Daoy (cell line): ENCODE data around the gene RFX1. TPM values are rescaled to one million over a fixed set of nuclear protein-coding genes. Genes with fewer than 3 reads are reported as not detected.
"Not testable (repeated sequence)": the region's sequence is repeated elsewhere in the genome, so short reads cannot be mapped to it uniquely, and the experiment has no call there.

Experiments
- DNase-seq: peaks from one replicate; pipeline ENCODE4 v3.0.0-alpha.2; 2015; ENCODE audit warnings: low read depth
- total RNA-seq: library from RNA; depleted of rRNA; stranded (reverse); fragments of >200 nt; shearing (Covaris generic); gene quantifications from 2 replicates; pipeline ENCODE4 v1.2.3, GENCODE V29; 2014

RFX1 gene
- total RNA-seq, 1 experiment from 2014 or later: 1.3 TPM

GRCh38 chr19:13937479-13938300 lies 68.4 kb downstream of the RFX1 start:
- DNase-seq: no peak

DNA sequence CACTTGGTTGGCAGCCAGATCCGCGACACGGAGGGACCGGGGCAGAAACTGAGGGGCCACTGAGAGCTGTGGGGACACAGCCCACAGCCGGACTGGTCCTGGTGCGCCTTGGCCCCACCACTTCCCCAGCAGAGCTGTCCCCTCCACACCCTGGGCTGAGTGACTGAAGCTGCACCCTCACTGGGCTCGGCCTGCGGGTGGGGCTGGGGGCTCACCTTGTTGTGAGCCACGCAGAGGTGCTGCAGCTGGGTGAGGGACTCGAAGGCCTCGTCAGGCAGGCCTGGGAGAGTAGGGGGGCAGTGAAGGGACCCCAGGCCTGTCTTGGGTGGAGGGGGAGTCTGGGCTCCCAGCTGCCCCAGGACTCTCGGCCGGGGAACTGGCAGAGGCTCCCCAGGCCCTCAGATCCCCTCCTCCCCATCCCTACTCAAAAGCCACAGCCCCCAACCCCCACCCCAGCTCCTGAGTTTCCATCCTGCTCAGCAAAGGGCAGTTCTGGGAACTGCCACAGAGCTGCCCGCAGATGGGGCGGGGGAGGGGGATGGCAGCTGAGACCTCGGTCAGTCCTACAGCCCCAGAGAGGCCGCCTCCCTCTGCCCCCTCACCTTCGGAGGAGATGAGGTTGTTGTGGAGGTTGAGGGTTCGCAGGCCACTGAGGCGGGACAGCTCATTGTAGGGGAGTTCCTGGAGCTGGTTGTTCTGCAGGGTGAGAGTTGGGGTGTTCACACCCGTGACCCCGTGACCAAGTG lies 70.2 kb downstream of the RFX1 start:
- DNase-seq: no peak

DNA sequence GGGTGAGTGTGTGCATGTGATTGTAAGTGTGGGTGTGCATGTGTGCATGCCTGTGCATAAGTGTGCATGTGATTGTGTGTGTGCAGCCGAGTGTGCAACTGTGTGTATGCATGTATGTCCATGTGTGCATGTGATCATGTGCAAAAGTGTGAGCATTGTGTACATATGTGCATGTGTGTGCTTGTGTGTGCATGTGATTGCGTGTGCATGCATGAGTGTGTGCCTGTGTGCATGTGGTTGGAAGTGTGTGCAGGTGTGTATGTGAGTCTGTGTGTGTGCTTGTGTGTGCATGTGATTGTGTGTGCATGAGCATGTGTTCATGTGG lies 71.4 kb downstream of the RFX1 start:
- no peak for DNase-seq

- no peak for DNase-seq
Measured at GRCh38 chr19:13932911-13933393, 73.2 kb downstream of the RFX1 start.

GRCh38 chr19:13932149-13932637 lies 73.9 kb downstream of the RFX1 start:
- DNase-seq: no peak

DNA sequence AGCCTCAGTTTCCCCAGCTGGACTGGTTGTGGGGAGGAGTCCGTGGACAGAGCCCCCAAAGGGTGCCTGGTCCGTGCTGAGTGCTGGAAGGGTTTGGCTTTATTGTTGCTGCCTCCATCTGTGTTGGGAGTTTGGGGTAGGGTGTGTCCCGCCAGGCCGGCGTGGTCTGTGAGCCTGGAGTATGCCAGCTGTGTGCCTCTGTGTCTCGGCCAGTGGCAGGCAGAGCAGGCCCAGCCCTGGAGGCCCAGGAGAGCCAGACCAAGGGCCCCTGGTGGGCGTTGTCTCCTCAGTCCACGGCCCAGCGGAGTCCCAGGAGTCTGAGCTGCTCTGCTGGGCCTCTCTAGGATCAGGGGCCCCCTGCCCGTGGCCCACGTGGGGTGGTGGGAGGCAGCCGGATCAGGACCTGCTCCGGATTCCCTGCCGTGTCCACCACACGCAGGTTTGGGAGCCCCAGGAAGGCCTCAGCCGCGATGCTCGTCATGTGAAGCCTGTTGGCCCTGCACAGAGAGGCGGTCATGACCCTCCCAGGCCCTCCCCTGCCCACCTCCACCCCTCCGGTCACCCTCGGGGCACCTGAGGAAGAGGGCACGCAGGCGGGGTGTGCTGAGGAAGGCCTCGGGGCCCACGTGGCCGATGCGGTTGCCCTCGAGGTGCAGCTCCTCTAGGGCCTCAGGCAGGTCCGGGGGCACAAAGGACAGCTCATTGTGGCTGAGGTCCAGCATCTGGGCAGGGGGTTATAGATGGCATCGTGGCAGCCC lies 74.5 kb downstream of the RFX1 start:
- DNase-seq: no peak

- no peak for DNase-seq
Measured at GRCh38 chr19:13930402-13930801, 75.7 kb downstream of the RFX1 start.

- no peak for DNase-seq
Measured at GRCh38 chr19:13929956-13930355, 76.2 kb downstream of the RFX1 start.

DNA sequence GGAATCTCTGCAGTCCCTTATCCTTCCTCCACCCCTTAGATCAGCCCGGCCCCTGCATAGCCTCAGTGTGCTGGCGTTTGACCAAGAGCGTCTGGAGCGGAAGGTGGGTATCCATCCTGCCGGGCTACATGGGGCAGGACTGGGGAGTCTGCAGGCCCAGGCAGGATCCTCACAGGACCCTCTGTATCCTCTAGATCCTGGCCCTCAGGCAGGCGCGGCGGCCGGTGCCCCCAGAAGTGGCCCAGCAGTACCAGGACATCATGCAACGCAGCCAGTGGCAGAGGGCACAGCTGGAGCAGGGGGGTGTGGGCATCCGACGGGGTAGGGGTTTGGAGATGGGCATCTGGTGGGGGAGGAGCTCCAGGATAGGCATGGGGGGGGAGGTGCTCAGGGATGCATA lies 76.8 kb downstream of the RFX1 start:
- DNase-seq: no peak

GRCh38 chr19:13926715-13927114 lies 79.4 kb downstream of the RFX1 start:
- no peak for DNase-seq

GRCh38 chr19:13926010-13926409 lies 80.1 kb downstream of the RFX1 start:
- DNase-seq: no peak

GRCh38 chr19:13923194-13923987 lies 82.7 kb downstream of the RFX1 start:
- DNase-seq: no peak

DNA sequence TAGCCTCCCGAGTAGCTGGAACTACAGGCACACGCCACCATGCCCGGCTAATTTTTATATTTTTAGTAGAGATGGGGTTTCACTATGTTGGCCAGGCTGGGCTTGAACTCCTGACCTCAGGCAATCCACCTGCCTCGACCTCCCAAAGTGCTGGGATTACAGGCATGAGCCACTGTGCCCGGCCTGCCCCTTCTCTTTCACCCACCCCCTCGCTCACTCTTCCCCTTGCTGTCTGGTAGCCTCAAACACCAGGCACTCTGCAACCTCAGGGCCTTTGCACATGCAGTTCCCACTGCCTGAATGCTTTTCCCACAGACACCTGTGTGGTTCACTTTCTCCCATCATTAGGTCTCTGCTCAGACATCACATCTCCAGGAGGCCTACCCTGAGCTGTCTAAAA lies 84.0 kb downstream of the RFX1 start:
- DNase-seq: not testable (repeated sequence)

GRCh38 chr19:13920940-13921747 lies 85.0 kb downstream of the RFX1 start:
- peak; percentile 63 for DNase-seq

- no peak for DNase-seq
Measured at GRCh38 chr19:13920524-13920923, 85.6 kb downstream of the RFX1 start.

- no peak for DNase-seq
Measured at GRCh38 chr19:13918726-13919411, 87.3 kb downstream of the RFX1 start.

DNA sequence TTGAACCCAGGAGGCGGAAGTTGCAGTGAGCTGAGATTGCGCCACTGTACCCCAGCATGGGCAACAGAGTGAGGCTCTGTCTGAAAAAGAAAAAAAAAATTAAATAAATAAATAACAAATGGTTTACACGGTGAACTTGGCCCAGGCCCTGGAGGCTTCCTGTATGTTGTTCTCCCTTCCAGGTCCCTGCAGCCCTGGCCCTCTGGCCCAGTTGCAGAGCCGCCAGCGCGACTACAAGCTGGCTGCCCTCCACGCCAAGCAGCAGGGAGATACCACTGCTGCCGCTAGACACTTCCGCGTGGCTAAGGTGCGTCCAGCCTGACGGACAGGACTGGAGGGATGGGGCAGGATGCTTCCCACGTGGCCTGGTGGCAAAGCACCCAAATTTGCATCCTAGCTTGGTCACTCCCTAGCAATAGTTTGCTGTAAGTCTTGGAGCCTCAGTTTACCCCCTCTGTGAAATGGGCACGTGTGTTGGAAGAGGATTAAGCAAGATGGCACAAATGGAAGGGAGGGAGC lies 88.2 kb downstream of the RFX1 start:
- no peak for DNase-seq

DNA sequence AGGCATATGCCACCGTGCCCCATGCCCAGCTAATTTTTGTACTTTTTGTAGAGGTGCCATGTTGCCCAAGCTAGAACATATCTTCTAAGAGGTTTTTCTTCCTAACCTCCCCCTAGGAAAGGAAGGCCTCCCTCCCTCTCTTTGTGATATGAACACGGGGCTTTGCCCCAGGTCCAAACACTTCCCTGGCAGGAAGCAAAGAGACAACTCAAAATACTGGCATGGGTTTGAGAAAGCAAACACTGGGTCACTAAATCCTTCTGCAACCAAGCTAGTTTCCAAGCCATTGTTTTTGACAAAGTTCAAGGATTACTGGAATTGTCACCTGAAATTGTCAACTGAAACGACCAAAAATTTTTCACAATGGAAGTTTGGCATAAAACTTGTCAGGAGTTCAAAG lies 91.3 kb downstream of the RFX1 start:
- DNase-seq: no peak

GRCh38 chr19:13913352-13913751 lies 92.8 kb downstream of the RFX1 start:
- no peak for DNase-seq
